ENCODE data around the gene SORL1.

- no peak for TF ChIP-seq POLR2A (IDR thresholded peaks at IDR 0.05)
- no peak for TF ChIP-seq CTCF (IDR thresholded peaks at IDR 0.05)
- TF ChIP-seq EP300 (IDR thresholded peaks at IDR 0.05): no peak
- no peak for TF ChIP-seq POLR2AphosphoS5 (IDR thresholded peaks at IDR 0.05)
Observed at GRCh38 chr11:121665206-121665838, 213.2 kb downstream of the SORL1 start.

Measured in suprapubic skin (tissue), 4 donors.